ENCODE measurements around the gene ATAD3A. TPM values are rescaled to one million over a fixed set of nuclear protein-coding genes. Genes with fewer than 3 reads are reported as not detected.

The ATAD3A gene
- total and polyA plus RNA-seq, 9 of the 15 experiments (the other 6 are each of a cell fraction or from before 2014, with no cell fraction given): 0.10 to 173 (median 36.7) TPM

DNA sequence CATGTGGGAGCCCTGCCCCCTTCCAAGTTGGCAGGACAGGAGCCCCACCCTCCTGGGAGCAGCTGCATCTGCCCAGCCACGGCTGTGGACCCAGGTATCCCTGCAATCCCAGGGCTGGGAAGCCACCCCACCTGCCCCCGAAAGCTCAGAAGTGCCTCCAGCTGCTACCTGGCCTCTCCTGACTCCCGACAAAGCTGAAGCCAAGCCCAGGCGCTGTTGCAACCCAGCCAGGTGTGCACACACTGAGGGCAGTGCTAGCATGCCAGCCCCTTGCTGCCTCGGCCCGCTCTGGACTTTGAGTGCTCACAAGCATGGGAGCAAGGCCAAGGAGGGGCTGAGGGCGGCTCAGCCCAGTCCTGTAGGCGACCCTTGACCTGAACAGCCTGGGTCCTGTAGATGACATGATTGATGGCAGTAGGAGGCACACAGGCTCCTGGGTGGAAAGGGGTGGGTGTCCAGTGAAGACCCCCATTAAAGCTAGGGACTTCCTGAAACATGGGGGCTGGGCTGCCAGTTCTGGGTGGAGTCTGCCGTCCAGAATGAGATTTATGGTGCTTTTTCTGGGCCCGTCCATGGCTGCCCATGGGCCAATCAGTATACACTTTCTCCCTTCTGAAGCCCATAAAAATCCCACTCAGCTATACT is 65.5 kb downstream of the ATAD3A start:
- FAIRE-seq (no peak), ATAC-seq (no peak), DNase-seq (ENCODE audit: extremely low read depth in 1 of 4, low spot score in 3 of 4) (no peak)
- Histone ChIP-seq H3K4me1 (replicated peaks in 1 of 2; ENCODE audit: control insufficient read depth in 2 of 2, insufficient read depth in 2 of 2, low read length in 2 of 2) (peaks cover 15 to 35% of the 10 kb centered on the region in 2 experiments; a peak in 4 of 5 replicates), H3K79me2 (ENCODE audit: control insufficient read depth, insufficient read depth, low read length) (peaks cover 29% of the 10 kb centered on the region), H4K20me1 (replicated peaks; ENCODE audit: control insufficient read depth, insufficient read depth, low read length) (no peaks in the 10 kb centered on the region), H3K36me3 (ENCODE audit: control insufficient read depth, insufficient read depth, low read length) (peaks cover 7% of the 10 kb centered on the region; the same call in 2 of the 3 replicates), H3K9me3 (replicated peaks; ENCODE audit: control insufficient read depth, insufficient read depth, low read depth, low read length) (no peaks in the 10 kb centered on the region), H3K9me1 (ENCODE audit: control insufficient read depth, insufficient read depth, low read length) (no peaks in the 10 kb centered on the region), H3K27me3 (ENCODE audit: control insufficient read depth in 2 of 2, insufficient read depth in 2 of 2, low read length in 2 of 2) (peaks cover 0 to 18% of the 10 kb centered on the region in 2 experiments; a peak in 3 of 5 replicates), H3K9ac (ENCODE audit: insufficient read depth in 1 of 2, low read depth in 2 of 2, low read length in 2 of 2) (peak overlapping the region in 1 of 2 experiments; percentile 59; a peak in 1 of 4 replicates), H2AFZ (ENCODE audit: low read depth, low read length) (peak overlapping the region; percentile 49), H3K4me3 (no peak overlapping the region), H3K27ac (ENCODE audit: extremely low read depth, low read depth, low read length) (no peak overlapping the region), H3K4me2 (ENCODE audit: insufficient read depth, low read length) (no peak overlapping the region; the same call in 1 of the 2 replicates)
- in situ Hi-C loops (cut with MboI) (no loop called here), intact Hi-C loops (cut with micrococcal nuclease) (no loop called here)
- BruUV-seq (replicated peaks): no TSS peak
- WGBS (ENCODE audit: insufficient coverage, low coverage, missing lambda C conversion rate): 33% methylated on average over 10 of the region's 10 CpGs
- POLR2A ChIA-PET: interaction anchor here (0.8 to 3.4 kb wide), 9 partner anchors 9 to 327 kb away, joined by 3 to 21 read pairs (median 5); partner anchors contain the start of gene MIB2
- CTCF ChIA-PET (ENCODE audit: low intra/inter-chr PET ratio): no interaction called here
- no peak for TF ChIP-seq PRPF4 (IDR thresholded peaks at IDR 0.05; ENCODE audit: insufficient read depth, low read depth, low read length, poor library complexity, severe bottlenecking)
- TF ChIP-seq PKNOX1 (IDR thresholded peaks at IDR 0.05): peak; percentile 86
- TF ChIP-seq RBFOX2 (IDR thresholded peaks at IDR 0.05; ENCODE audit: low read depth, low read length): 0 out of 2 replicates have a peak, but pooled peaks have one; percentile 20
- TF ChIP-seq PML (IDR thresholded peaks at IDR 0.05; ENCODE audit: low read length): no peak
- TF ChIP-seq SP2 (IDR thresholded peaks at IDR 0.05; ENCODE audit: extremely low read depth, low read depth, low read length, poor library complexity, severe bottlenecking): no peak
- TF ChIP-seq TCFL5 (CRISPR knock-in tag; conservative IDR thresholded peaks at IDR 0.05): no peak
- TF ChIP-seq, protein P1, sequence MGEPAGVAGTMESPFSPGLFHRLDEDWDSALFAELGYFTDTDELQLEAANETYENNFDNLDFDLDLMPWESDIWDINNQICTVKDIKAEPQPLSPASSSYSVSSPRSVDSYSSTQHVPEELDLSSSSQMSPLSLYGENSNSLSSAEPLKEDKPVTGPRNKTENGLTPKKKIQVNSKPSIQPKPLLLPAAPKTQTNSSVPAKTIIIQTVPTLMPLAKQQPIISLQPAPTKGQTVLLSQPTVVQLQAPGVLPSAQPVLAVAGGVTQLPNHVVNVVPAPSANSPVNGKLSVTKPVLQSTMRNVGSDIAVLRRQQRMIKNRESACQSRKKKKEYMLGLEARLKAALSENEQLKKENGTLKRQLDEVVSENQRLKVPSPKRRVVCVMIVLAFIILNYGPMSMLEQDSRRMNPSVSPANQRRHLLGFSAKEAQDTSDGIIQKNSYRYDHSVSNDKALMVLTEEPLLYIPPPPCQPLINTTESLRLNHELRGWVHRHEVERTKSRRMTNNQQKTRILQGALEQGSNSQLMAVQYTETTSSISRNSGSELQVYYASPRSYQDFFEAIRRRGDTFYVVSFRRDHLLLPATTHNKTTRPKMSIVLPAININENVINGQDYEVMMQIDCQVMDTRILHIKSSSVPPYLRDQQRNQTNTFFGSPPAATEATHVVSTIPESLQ (CRISPR knock-in tag; IDR thresholded peaks at IDR 0.05): no peak
- no peak for TF ChIP-seq PBX2 (CRISPR knock-in tag; IDR thresholded peaks at IDR 0.05; ENCODE audit: low read depth)
- TF ChIP-seq PBX2 (tag; conservative IDR thresholded peaks at IDR 0.05; ENCODE audit: low read depth): peak; percentile 76
- no peak for TF ChIP-seq ZNF134 (CRISPR knock-in tag; conservative IDR thresholded peaks at IDR 0.05)
- TF ChIP-seq NCOR1 (IDR thresholded peaks at IDR 0.05): no peak
- TF ChIP-seq RBM17 (IDR thresholded peaks at IDR 0.05; ENCODE audit: borderline replicate concordance, low read depth, low read length): no peak
- TF ChIP-seq ZNF398 (CRISPR knock-in tag; IDR thresholded peaks at IDR 0.05): no peak
- TF ChIP-seq MEIS2 (IDR thresholded peaks at IDR 0.05; ENCODE audit: partially characterized antibody): peak; percentile 90

Measured in K562 (cell line).